B cell (primary cell): ENCODE results near the gene MAP2K7. TPM values are rescaled to one million over a fixed set of nuclear protein-coding genes. Genes with fewer than 3 reads are reported as not detected.

ENCODE experiments used
- ATAC-seq: fragments of 200-7000 bp; cut with Tn5 transposase; one replicate; pipeline ENCODE4 v1.10.0; 2021; ENCODE audit warnings: low read depth, mild to moderate bottlenecking, moderate number of reproducible peaks, moderate library complexity
- CTCF ChIA-PET: fragments of 350-600 bp; sonication (Branson Sonifier 250); formaldehyde crosslinking; loops from one replicate; lab custom pipeline; 2021; ENCODE audit warnings: antibody characterized with exemption, inconsistent platforms; lab: Charles Lee
- POLR2A ChIA-PET: fragments of 350-600 bp; sonication (Branson Sonifier 250); formaldehyde crosslinking; loops from one replicate; lab custom pipeline; 2021; ENCODE audit warnings: antibody characterized with exemption; lab: Charles Lee
- DNase-seq: peaks from one replicate; pipeline ENCODE4 v3.0.0; 2013
- H2AFZ ChIP-seq: 2 replicates; pipeline ENCODE4 v1.6.1; 2012; ENCODE audit warnings: mild to moderate bottlenecking, low read depth, low read length; ENCODE audit not compliant: insufficient read depth, poor library complexity, severe bottlenecking
- H3K27ac ChIP-seq, 2 donors: 1 replicate in 1 of 2; 2 replicates in 1 of 2; pipeline ENCODE4 v1.5.1; 2012 to 2013; ENCODE audit warnings: low read length in 2 of 2, mild to moderate bottlenecking in 2 of 2, moderate library complexity in 1 of 2
- H3K27me3 ChIP-seq, 4 experiments: fragments of 200-600 bp in 1 of 4; sonication (generic) in 1 of 4; replicated peaks in 1 of 4; 1 replicate in 2 of 4; 2 replicates in 2 of 4; pipeline versions ENCODE4 v1.6.1 to v1.7.0; 2013 to 2016; ENCODE audit warnings: low read length in 3 of 4, mild to moderate bottlenecking in 2 of 4, mixed read lengths in 1 of 4, moderate library complexity in 1 of 4; ENCODE audit not compliant: insufficient read depth in 4 of 4, control insufficient read depth in 3 of 4; ENCODE audit errors: control extremely low read depth in 1 of 4
- H3K36me3 ChIP-seq, 2 experiments: replicated peaks in 1 of 2; 1 replicate in 1 of 2; 2 replicates in 1 of 2; pipeline versions ENCODE4 v1.6.1 to v1.7.1; 2013; ENCODE audit warnings: low read length in 1 of 2; ENCODE audit not compliant: insufficient read depth in 2 of 2, control insufficient read depth in 1 of 2; ENCODE audit errors: control extremely low read depth in 1 of 2, extremely low read depth in 1 of 2
- H3K4me1 ChIP-seq, 2 donors: fragments of 200-600 bp in 1 of 2; sonication (generic) in 1 of 2; 1 replicate in 1 of 2; 2 replicates in 1 of 2; pipeline versions ENCODE4 v1.5.1 to v1.6.1; 2013 to 2017; ENCODE audit warnings: low read length in 2 of 2; ENCODE audit not compliant: control insufficient read depth in 2 of 2, insufficient read depth in 2 of 2
- H3K4me2 ChIP-seq: replicated peaks from 2 replicates; pipeline ENCODE3; 2012; ENCODE audit warnings: mild to moderate bottlenecking, low read depth, low read length; ENCODE audit not compliant: poor library complexity, severe bottlenecking
- H3K4me3 ChIP-seq, 5 experiments: fragments of 200-600 bp in 1 of 5; sonication (generic) in 1 of 5; 1 replicate in 3 of 5; 2 replicates in 2 of 5; pipeline versions ENCODE4 v1.5.1 to v1.7.0; 2011 to 2016; ENCODE audit warnings: low read length in 4 of 5, mild to moderate bottlenecking in 4 of 5, low read depth in 2 of 5, control low read depth in 1 of 5, moderate library complexity in 1 of 5; ENCODE audit not compliant: insufficient read depth in 1 of 5; ENCODE audit errors: control extremely low read depth in 1 of 5, extremely low read depth in 1 of 5
- H3K79me2 ChIP-seq: fragments of 200-600 bp; sonication (generic); one replicate; pipeline ENCODE4 v1.6.0; 2016; ENCODE audit warnings: low read length; ENCODE audit not compliant: control insufficient read depth, insufficient read depth
- H3K9ac ChIP-seq: fragments of 200-600 bp; sonication (generic); 2 replicates; pipeline ENCODE4 v1.6.1; 2017; ENCODE audit warnings: mild to moderate bottlenecking, low read length, moderate library complexity
- H3K9me3 ChIP-seq, 3 donors: one replicate each; pipeline versions ENCODE4 v1.6.1 to v1.7.1; 2013; ENCODE audit warnings: low read length in 2 of 3; ENCODE audit not compliant: control insufficient read depth in 2 of 3, insufficient read depth in 1 of 3; ENCODE audit errors: control extremely low read depth in 1 of 3
- H4K20me1 ChIP-seq: 2 replicates; pipeline ENCODE4 v1.6.0; 2012; ENCODE audit warnings: mild to moderate bottlenecking, low read length; ENCODE audit not compliant: insufficient read depth, control insufficient read depth, poor library complexity, severe bottlenecking
- H3K27ac Mint-ChIP-seq: one replicate; pipeline ENCODE4 v1.8.0; 2021; ENCODE audit warnings: mixed read lengths
- H3K27me3 Mint-ChIP-seq: one replicate; pipeline ENCODE4 v1.8.0; 2021; ENCODE audit warnings: mixed read lengths
- H3K4me1 Mint-ChIP-seq: one replicate; pipeline ENCODE4 v1.8.0; 2021; ENCODE audit warnings: mixed read lengths
- H3K4me3 Mint-ChIP-seq: one replicate; pipeline ENCODE4 v1.8.0; 2021; ENCODE audit warnings: mixed read lengths
- H3K9me3 Mint-ChIP-seq: one replicate; pipeline ENCODE4 v1.8.0; 2022; ENCODE audit warnings: mixed read lengths; ENCODE audit not compliant: insufficient read depth
- EZH2 ChIP-seq: IDR thresholded peaks from 2 replicates; pipeline ENCODE4 v1.6.1; 2012; ENCODE audit warnings: borderline replicate concordance, low read depth, mild to moderate bottlenecking, moderate library complexity, low read length; ENCODE audit not compliant: insufficient read depth, poor library complexity, severe bottlenecking
- WGBS: methylation state at CpG from one replicate; pipeline ENCODE4 v1.1.5; 2013; ENCODE audit warnings: missing lambda C conversion rate; ENCODE audit not compliant: insufficient coverage; 5-methylcytosine and 5-hydroxymethylcytosine counted together
- intact Hi-C: fragments of 100-400 bp; cut with micrococcal nuclease; formaldehyde crosslinking; loops from one replicate; pipeline ENCODE4 v1.10.0; 2022
- polyA plus RNA-seq: library from polyadenylated mRNA; depleted of rRNA; stranded (reverse); fragments of >200 nt; gene quantifications from 2 replicates; pipeline ENCODE4 v1.2.3, GENCODE V29; 2012
- total RNA-seq, 2 donors: library from RNA; stranded (reverse); fragments of 120-200 nt in 1 of 2; gene quantifications; 1 replicate in 1 of 2; 2 replicates in 1 of 2; pipeline versions ENCODE4 v1.2.3 to v1.2.4, GENCODE V29; 2013 to 2022
- TF ChIP-seq, protein P1 (sequence below): fragments of 200-600 bp; IDR thresholded peaks from one replicate; pipeline ENCODE4 v1.8.0; 2022; ENCODE audit warnings: antibody characterized with exemption, mild to moderate bottlenecking

MAP2K7 gene
- total and polyA plus RNA-seq, 2 donors (not counting 1 experiment from before 2014, with no cell fraction given): 56.0 to 71.9 TPM

GRCh38 chr19:7905859-7906258 is 2.2 kb downstream of the MAP2K7 start:
- Histone ChIP-seq H3K4me2 (no peak overlapping the region), H3K4me1 (peaks cover 20 to 21% of the 10 kb centered on the region in 2 donors), H3K9ac (no peak overlapping the region), H3K36me3 (peaks cover 0 to 27% of the 10 kb centered on the region in 2 experiments), H3K4me3 (no peak overlapping the region), H3K9me3 (peaks cover 0 to 7% (median 0%) of the 10 kb centered on the region in 3 donors), H2AFZ (no peak overlapping the region), H4K20me1 (peaks cover 67% of the 10 kb centered on the region), H3K27ac (no peak overlapping the region), H3K27me3 (no peaks in the 10 kb centered on the region), H3K79me2 (peaks cover 48% of the 10 kb centered on the region)
- no peak for DNase-seq
- Mint-ChIP-seq H3K9me3 (no peaks in the 10 kb centered on the region), H3K4me3 (peak overlapping the region; percentile 63), H3K27ac (peak overlapping the region; percentile 55), H3K27me3 (no peaks in the 10 kb centered on the region), H3K4me1 (peaks cover 29% of the 10 kb centered on the region)
- intact Hi-C loops: no loop called here
- CTCF ChIA-PET: no interaction called here
- no peak for TF ChIP-seq EZH2
- TF ChIP-seq, protein P1, sequence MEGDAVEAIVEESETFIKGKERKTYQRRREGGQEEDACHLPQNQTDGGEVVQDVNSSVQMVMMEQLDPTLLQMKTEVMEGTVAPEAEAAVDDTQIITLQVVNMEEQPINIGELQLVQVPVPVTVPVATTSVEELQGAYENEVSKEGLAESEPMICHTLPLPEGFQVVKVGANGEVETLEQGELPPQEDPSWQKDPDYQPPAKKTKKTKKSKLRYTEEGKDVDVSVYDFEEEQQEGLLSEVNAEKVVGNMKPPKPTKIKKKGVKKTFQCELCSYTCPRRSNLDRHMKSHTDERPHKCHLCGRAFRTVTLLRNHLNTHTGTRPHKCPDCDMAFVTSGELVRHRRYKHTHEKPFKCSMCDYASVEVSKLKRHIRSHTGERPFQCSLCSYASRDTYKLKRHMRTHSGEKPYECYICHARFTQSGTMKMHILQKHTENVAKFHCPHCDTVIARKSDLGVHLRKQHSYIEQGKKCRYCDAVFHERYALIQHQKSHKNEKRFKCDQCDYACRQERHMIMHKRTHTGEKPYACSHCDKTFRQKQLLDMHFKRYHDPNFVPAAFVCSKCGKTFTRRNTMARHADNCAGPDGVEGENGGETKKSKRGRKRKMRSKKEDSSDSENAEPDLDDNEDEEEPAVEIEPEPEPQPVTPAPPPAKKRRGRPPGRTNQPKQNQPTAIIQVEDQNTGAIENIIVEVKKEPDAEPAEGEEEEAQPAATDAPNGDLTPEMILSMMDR: no peak
- no peak for ATAC-seq
- POLR2A ChIA-PET: no interaction called here
- whole genome bisulfite sequencing: 97% methylated on average over 7 of the region's 10 CpGs

DNA sequence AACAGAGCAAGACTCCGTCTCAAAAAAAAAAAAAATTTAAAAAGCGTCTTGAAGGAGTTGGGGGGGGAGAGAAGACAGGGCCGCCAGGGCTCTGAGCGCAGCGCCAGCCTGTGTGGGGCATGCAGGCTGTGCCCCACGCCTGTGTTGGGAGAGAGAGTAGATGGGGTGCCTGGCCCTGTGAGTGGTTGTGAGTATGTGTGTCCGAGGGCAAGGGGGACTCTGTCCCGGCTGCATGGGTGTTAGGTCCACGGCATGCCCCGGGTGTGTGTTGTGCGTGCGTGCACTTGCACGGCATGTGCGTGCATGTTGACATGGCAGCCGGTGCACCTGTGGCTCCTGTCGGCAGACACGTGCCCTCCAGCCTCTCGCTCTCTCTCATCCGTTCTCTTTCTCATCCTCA is 3.4 kb downstream of the MAP2K7 start:
- Histone ChIP-seq H3K27me3 (no peaks in the 10 kb centered on the region), H3K9me3 (peaks cover 0 to 7% (median 0%) of the 10 kb centered on the region in 3 donors), H3K27ac (no peak overlapping the region), H3K9ac (no peak overlapping the region), H2AFZ (no peak overlapping the region), H3K4me2 (no peak overlapping the region), H3K4me3 (no peak overlapping the region), H3K36me3 (peaks cover 2 to 39% of the 10 kb centered on the region in 2 experiments), H4K20me1 (peaks cover 80% of the 10 kb centered on the region), H3K4me1 (peaks cover 20 to 21% of the 10 kb centered on the region in 2 donors), H3K79me2 (peaks cover 48% of the 10 kb centered on the region)
- CTCF ChIA-PET: no interaction called here
- WGBS: 97% methylated on average over 19 of the region's 19 CpGs
- POLR2A ChIA-PET: no interaction called here
- H3K4me3 Mint-ChIP-seq: no peak overlapping the region
- H3K27ac Mint-ChIP-seq: no peak overlapping the region
- H3K27me3 Mint-ChIP-seq: no peaks in the 10 kb centered on the region
- DNase-seq (peak; percentile 21), ATAC-seq (no peak)
- H3K9me3 Mint-ChIP-seq: no peaks in the 10 kb centered on the region
- H3K4me1 Mint-ChIP-seq: peaks cover 29% of the 10 kb centered on the region
- TF ChIP-seq EZH2: no peak
- TF ChIP-seq, protein P1: no peak
- intact Hi-C loops: no loop called here
